ENCODE measurements around the gene PYGL. TPM values are rescaled to one million over a fixed set of nuclear protein-coding genes. Genes with fewer than 3 reads are reported as not detected.
"Not testable (repeated sequence)": the region's sequence is repeated elsewhere in the genome, so short reads cannot be mapped to it uniquely, and the experiment has no call there.

Gene PYGL
- total RNA-seq (2014; rRNA removed; shearing (Covaris generic)) = 255 and 258 TPM in 2 replicates
- 137 and 163 TPM in 2 replicates for polyA plus RNA-seq (2014; cell fraction: nucleus; rRNA removed)

DNA sequence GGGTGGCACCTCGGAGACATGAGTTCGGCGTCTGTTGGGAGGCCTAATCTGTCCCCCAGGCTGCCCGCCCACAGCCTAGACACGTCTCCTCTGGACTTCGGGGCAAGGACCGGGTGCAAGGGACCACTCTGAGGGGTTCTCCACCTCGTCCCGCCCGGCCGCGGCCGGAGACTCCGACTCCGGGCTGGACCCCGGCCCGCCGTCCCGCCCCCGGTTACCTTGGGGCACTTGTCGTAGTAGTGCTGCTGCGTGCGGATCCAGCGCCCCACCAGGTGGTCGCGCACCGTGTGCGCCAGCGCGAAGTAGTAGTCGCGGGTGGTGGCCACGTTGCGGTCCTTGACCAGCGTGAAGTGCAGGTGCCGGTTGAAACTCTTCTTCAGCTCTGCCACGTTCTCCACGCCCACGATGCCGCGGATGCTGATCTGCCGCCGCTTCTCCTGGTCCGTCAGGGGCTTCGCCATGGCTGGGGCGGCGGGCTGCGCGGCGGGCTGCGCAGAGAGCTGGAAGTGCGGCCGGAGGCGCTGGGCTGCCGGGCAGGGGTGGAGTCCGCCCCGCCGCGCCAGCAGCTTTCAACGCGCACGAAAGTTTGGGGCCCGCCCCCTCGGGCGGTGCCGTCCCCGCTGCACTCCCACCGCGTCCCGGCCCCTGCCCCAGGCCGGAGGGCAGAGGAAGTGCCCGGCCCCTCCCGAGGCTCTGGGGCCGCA is at the start of gene PYGL:
TSS of gene PYGL (minus strand) at position 541 of the 704 bp plus-strand sequence. CDS start at position 461, 80 bp downstream.
- DNase-seq (ENCODE audit: extremely low read depth, low read depth) = peak; percentile 76

DNA sequence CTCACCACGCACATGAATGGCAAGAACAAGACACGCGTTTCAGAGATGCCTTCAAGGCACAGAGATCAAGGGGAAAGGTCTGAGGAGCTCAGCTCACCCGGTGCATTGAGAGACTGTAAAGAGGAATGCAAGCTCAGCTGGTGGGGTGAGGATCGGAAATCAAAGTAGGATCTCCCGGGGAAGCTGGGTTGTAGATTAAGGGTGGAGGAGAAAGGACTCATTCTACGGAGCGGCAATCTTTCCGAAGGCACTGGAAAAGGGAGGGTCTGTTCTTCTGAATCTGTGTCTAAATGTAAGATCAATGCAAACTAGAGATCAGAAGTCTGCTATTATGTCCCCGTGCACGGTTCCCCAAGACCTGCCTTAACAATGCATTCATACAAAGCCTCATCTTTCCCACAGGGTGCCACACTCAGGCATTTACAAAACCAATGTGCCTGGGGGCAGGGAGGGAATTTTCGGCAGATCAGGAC is 41.6 kb upstream of the PYGL start:
- no peak for DNase-seq (ENCODE audit: extremely low read depth, low read depth)

DNA sequence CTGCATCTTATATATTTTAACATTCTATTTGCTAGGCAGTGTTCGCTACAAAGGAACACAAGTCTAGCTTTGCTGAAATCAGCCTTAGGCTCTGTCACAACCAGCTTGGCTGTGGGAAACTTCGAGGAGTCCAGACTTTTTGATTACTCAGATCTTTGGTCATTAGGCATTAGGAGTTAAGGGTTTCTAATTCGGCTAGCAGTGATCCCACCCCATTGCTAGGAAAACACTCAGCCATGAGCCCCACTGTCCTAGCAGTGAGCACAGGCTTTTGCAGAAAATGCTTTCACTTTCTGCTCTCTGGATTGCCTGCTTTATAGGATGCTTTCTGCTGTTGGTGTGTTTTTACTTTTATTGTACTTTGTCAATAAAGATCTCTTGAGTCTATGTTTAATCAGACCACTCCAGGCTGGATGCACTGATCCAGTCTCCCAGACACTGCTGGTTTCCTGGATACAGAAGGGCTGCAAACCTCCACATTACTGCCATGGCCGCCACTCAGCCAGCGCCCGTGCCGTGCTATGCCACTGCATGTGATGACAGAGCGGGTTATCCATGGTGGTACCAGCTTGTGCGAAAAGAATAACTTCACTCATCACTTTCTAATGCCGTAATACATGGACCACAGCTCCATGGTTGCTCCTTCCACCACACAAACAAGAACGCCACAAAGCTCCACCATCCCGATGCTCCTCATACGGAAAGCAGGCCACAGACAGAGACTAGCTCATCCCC is 41.0 kb upstream of the PYGL start:
- DNase-seq (ENCODE audit: extremely low read depth, low read depth) = no peak

DNA sequence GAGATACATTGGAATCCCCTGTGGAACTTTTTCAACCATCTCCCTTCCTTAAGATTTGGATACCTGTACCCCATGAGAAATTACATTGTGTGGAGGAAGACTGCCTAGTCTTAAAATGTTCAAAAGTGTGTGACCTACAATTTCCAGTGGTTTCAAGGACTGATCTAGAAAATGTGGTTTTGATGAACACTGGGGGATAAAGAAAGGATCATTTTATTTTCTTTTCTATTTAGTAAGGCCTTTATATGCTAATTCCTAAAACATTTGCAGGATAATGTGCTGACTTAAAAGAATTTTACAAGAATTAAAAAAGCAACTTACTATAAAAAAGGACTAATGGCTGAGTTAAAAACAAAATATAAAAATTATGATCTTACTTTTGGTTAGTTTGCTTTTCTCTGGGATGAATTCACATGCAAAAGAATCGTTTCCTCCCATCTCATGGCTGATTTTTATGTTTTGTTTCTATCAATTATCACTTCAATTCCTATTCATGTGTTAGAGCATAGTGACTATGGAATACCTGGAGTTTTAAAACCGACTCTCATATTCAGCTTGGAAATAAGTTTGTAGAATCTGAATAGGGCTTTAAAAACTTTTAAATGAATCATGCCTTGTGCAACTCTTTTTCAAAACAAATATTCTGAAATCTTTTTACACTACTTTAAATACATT is 39.9 kb upstream of the PYGL start:
- DNase-seq (ENCODE audit: extremely low read depth, low read depth) = no peak

DNA sequence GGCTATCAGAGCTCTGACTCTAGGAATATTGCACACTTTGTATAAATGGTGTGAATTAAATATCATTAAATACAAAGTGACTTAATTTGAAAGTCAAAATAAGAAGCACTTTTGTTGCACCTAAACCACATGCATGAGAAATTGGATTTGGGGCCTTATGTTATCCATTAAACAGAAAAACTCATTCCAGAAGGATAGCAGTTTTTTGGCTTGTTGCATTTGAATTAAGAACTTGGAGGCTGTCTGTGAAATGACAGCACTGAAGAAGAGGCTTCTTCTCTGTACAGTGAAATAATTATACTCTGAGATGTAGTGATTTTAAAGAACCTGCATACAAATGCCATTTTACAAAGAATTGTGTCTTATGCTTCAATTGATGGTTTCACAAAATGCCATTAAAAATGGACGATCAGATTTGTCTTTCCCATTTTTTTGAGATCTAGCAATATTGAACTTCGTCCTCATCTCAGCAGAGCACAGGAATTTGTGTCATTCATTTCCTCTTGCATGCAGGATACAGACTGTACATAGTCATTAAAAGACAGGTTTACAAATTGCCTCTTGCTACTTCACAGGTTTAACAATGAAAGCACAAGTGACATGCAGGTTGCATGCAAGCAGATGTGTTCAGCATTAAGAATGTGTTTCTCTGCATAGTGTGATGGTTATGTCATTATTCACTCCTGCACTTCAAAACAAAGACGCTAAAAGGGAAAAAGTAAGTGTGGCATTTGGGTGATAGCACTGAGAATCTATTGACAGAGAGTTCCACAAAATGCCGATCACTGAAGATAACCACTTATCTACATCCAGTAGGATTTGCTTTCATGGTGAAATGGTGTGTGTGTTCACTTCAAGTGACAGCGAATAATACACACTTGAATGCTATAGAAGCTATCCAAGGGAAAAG is 35.9 kb upstream of the PYGL start:
- DNase-seq (ENCODE audit: extremely low read depth, low read depth) = no peak

DNA sequence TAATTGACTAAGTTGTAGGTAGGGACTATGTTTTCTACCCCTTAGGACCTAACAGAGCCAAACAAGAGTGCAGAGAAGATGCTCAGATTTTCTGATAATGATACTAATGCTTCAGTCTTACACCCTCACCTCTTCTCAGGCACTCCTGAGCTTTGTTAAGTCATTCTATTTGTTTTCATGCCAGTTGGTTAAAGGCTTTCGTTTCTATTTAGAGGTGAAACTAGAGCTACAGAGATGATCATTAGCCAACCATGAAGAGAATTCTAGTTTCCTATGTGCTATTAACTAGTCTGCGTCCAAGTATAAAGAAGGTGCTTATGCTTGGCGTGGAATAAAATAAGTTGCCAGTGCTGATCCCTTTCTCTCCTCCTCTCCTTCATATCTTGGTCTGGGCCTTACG is 34.6 kb upstream of the PYGL start:
- no peak for DNase-seq (ENCODE audit: extremely low read depth, low read depth)

DNA sequence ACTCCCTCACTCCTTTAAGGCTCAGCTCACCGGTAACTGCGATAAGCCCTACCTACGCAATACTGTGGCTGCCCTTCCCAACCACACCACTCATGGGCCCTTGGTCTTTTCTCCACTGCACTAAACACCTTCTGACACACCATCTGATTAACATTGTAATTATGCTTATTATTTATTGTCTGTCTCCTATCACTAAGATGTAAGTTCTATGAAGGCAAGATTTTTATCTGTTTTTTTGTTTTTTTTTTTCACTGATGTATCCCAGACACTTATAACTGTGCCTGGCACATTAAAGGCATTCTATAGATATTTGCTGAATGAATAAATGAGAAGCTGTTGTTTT is 34.2 kb upstream of the PYGL start:
- no peak for DNase-seq (ENCODE audit: extremely low read depth, low read depth)

DNA sequence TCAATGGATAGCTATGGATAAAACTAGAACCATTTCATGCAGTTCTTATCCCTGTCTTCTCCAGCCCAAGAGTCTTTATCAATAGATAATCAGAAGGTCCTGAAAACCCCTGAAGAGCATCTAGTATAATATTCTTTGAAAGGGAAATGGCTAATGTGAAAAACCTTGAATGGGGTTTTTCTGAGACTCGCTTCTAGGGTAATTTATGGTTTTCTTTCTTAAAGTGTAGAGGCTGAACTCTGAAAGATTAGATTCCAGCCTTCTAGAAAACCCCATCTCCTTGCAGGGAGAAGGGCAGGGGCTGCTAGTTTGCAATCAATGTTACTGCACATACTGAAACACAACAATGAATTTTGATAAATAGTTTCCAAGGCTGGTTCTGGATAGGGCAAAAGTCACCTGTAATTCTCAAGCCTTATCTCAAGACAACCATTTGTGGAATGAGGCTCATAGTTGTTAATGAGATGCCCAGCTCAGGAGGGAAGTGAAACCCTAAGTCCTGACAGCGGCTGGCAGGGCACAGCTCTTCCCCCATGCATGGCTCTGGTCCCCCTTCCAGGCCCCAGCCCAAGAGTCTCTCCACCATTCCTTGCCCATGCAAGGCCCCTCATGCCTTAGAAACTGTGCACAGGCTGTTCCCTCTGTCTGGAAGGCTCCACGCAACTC is 33.7 kb upstream of the PYGL start:
- no peak for DNase-seq (ENCODE audit: extremely low read depth, low read depth)

DNA sequence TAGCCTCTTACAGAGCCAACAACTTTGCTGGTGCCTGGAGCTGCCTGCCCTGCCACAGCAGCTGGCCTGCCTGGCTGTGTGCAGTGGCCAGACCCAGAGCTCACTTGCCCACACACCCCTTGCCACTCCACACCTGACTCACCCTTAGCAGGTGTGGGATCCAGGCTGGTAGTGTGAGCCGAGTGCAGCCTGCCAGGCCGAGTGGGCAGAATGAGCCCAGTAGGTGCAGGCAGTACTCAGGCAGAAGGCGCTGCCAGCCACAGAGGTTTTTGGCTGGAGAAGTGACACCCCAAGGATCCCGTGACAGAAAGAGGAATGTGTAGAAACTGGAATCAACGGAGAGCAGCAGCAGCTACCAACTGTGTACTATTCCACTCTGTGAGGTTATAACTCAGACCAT is 29.8 kb upstream of the PYGL start:
- DNase-seq (ENCODE audit: extremely low read depth, low read depth) = no peak

DNA sequence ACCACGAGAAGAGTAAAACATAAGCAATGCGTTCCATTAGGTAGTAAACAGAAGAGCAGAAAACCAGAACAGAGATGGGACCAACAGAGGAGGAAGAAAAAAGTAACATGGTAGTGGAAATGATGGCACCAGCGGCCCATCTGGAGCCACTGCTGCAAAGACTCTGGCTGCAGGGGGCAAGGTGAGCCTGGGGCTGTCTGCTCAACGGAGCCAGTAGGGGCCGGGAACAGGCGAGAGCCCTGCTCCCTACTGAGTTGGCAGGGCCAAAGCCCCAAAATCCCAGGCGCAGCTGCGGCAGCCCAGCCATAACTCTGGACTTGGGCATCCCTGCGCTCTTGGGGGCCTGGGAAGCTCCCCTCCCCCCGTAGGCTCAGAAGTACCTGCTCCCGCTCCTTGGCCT is 28.5 kb upstream of the PYGL start:
- no peak for DNase-seq (ENCODE audit: extremely low read depth, low read depth)

DNA sequence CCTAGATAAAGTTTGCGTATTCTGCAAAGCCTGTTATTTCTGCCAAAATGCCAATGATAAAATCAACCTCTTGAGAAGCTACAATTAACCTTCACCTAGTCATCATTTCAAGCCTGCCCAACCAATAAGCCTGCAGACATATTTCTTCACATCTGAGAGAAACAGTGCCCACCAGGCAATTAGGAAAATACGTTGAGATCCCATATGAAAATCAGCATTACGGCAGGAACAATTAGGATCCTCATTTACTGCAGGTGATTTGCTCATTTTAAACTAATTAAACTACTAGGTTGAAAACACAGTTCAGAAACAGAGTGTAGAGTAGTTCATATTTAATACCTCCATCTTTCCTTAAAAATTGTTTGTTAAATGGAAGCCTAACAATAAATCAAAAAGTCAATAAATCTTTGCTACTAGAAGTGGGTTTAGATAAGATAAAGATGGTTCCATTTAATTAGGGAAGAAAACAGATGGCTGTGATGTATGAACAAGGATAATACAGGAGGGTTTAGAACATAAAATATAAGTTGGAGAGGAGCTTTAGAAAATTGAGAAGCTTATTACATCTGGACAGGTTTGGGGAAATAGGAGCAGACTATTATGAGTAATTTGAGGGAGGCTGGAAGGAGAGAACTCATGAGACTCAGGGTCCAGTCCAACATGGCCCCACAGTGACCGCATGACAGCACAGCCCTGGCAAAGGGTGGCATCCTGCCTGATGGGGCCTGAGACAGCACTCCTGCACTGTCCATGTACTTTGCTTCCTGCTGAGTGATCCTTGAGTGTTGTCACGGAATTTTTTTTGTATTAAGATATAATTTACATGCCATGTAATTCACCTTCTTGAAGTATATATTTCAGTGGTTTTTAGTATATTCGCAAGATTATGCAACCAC is 26.9 kb upstream of the PYGL start:
- no peak for DNase-seq (ENCODE audit: extremely low read depth, low read depth)

DNA sequence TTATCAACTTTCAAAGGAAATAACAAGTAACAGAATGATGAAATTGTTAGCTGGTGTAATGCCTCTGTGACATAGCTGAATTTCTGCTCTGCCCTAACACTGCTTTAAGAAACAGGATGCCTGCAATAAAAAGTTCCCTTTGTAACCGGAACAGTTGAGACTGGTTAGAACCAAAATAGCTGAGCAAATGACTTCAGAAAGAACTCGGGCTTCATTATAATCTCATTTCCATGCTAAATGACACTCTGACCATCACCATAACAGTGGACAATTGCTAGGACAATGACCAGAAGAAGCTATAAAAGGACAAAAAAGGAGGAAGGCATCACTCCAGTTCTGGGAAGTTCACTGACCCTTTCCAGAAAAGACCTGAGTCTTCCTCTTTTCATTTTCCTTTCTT is 23.5 kb upstream of the PYGL start:
- no peak for DNase-seq (ENCODE audit: extremely low read depth, low read depth)

DNA sequence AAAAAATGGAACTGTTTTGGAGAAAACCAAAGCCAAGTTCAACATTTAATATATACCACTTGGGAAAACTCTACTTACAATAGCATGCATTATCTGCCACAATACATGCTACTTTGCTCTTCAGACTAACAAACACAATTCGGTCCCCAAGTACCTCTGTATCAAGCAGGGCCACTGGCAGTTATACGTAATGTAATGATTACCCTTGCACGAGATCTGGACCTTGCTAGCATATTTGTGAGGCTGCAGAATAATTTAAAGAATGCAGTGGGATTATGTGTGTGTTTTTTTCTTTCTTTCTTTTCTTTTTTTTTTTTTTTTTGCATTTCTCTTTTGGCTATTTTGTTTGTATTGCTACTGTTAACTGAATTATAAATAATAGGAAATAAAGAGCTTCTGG is 22.8 kb upstream of the PYGL start:
- DNase-seq (ENCODE audit: extremely low read depth, low read depth) = no peak

DNA sequence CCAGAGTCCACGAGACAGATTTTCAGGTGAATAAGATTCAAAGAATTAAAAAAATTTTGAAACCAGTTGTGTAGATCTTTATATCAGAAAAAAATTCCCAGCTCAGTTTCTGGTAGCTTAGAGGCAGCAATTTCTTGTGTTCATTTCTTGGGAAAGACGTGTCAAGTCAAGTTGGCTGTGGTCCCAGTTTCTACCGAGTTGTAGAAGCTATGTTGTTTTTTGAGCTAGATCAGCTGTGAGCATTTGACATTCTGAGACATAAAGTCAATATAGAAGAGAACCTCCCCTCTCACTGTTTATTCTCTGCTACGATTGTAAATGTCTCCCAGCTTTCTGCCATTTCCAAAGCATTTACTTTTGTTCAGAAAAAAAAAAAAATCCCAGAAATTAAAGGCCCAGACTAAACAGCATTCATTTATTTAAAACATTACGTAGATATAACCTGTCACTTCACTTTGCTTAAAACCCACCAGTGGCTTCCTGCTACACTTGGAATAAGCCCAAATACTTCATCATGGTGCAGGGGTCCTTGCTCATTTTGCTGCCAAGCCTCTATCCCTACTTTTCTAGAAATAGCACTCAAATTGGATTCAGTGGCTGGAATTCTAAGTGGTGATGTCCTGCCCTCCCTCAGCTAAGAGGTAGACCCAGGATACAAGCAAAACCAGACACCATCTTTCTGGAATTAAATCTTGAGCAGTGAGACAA is 20.6 kb upstream of the PYGL start:
- DNase-seq (ENCODE audit: extremely low read depth, low read depth) = no peak

DNA sequence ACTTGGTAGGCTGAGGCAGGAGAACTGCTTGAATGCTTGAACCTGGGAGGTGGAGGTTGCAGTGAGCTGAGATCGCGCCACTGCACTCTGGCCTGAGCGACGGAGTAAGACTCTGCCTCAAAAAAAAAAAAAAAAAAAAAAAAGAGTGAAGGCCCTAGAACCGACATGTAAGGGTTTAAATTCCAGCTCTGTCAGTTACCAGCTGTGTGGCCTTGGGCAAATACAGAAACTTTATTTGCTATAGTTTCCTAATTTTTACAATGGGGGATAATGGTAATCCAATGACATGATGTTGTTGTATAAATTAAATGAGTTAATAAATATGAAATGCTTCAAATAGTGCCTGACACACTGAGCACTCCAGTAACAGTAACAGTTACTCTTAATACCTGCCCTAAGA is 19.6 kb upstream of the PYGL start:
- DNase-seq (ENCODE audit: extremely low read depth, low read depth) = no peak

DNA sequence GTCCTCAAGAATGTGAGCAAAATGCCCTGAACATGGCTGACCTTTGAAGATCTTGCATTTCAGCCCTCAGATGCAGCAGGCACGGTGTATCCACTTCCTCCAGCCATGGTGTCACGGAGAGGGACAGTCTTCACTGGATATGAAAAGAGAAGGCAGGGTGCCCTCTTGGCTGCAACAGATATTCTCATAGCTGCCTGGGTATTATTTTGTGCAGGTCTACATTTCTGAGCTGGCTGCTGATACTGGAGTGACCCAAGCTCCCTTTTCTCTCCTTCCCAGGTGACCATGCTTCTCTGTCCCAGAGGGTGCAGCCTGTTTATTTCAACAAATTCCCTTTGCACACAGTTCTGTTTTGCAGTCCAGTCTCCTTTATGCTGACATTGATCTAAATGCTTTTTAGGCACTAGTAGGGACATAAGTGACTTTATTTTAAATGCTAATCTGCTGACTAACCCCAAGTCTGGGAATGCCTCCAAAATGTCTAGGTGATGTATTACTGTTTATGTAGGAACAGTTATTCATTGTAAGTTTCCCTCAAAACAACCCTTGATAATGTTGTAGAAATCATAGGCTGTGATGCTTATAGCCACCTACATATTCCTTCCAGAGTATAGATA is 17.4 kb upstream of the PYGL start:
- DNase-seq (ENCODE audit: extremely low read depth, low read depth) = no peak

DNA sequence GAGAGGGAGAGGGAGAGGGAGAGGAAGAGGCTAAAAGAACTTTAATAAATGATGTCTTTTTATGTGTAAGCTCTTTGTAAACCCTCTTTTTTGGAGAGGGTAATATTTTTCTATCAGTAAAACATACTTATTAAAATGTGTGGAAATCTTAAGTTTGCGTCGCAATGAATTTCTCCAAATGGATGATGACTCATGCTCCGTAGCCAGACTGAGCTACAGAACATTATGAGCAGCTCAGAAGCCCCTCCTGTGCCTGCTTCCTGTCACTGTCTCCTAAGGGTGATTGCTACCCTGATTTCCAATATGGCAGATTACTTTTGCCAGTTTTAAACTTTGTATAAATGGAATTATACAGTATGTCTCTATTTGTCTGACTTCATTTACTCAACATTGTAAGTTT is 13.0 kb upstream of the PYGL start:
- DNase-seq (ENCODE audit: extremely low read depth, low read depth) = no peak

DNA sequence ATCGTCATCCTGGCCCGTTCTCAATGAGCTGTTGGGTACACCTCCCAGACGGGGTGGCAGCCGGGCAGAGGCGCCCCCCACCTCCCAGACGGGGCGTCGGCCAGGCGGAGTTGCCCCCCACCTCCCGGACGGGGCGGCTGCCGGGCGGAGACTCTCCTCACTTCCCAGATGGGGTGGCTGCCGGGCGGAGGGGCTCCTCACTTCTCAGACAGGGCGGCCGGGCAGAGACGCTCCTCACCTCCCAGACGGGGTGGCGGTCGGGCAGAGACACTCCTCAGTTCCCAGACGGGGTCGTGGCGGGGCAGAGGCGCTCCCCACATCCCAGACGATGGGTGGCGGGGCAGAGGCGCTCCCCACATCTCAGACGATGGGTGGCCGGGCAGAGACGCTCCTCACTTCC is 12.1 kb upstream of the PYGL start:
- not testable (repeated sequence) for DNase-seq (ENCODE audit: extremely low read depth, low read depth)
